Endothelial cell of umbilical vein (primary cell): ENCODE measurements around the gene CDC42SE1. TPM values are rescaled to one million over a fixed set of nuclear protein-coding genes. Genes with fewer than 3 reads are reported as not detected.
A peak's percentile ranks its signal among the peaks of the same experiment; 100 is the strongest.

ENCODE experiments used
- BruUV-seq: library from RNA; stranded (reverse); fragments of 400-500 nt; replicated peaks from 2 replicates; lab custom pipeline; 2021; lab: Mats Ljungman, UMichigan
- CTCF ChIA-PET: fragments of 300-600, 350-600 bp; sonication (Branson Sonifier 250); formaldehyde crosslinking; loops from one replicate; lab custom pipeline; 2021; ENCODE audit warnings: antibody characterized with exemption, inconsistent platforms; lab: Charles Lee
- POLR2A ChIA-PET: fragments of 300-600, 350-600 bp; sonication (Branson Sonifier 250); formaldehyde crosslinking; loops from one replicate; lab custom pipeline; 2021; ENCODE audit warnings: antibody characterized with exemption, inconsistent platforms; lab: Charles Lee
- DNase-seq: peaks from one replicate; pipeline ENCODE4 v3.0.0-alpha.2; 2011; ENCODE audit warnings: low read depth, low spot score
- FAIRE-seq: peaks from 2 replicates; lab custom pipeline; 2011; peaks lifted over from hg19 to GRCh38; lab: Jason Lieb, UNC
- H2AFZ ChIP-seq: 2 replicates; pipeline ENCODE4 v1.6.0; 2012; ENCODE audit warnings: low read depth, low read length, control low read depth, inconsistent platforms
- H3K27ac ChIP-seq: 2 replicates; pipeline ENCODE4 v1.5.1; 2011; ENCODE audit warnings: low read depth, mild to moderate bottlenecking, control low read depth, low read length, moderate library complexity; ENCODE audit not compliant: insufficient read depth
- H3K27me3 ChIP-seq, 2 experiments: 2 replicates each; pipeline versions ENCODE4 v1.6.0 to v1.6.1; 2011; ENCODE audit warnings: low read length in 2 of 2, mixed read lengths in 1 of 2; ENCODE audit not compliant: control insufficient read depth in 2 of 2, insufficient read depth in 2 of 2
- H3K36me3 ChIP-seq, 2 experiments: 2 replicates in 1 of 2; 3 replicates in 1 of 2; pipeline ENCODE4 v1.5.1; 2011; ENCODE audit warnings: low read length in 2 of 2, mild to moderate bottlenecking in 1 of 2, moderate library complexity in 1 of 2; ENCODE audit not compliant: control insufficient read depth in 2 of 2, insufficient read depth in 2 of 2; ENCODE audit errors: extremely low read depth in 1 of 2
- H3K4me1 ChIP-seq: 3 replicates; pipeline ENCODE4 v1.5.1; 2011; ENCODE audit warnings: mild to moderate bottlenecking, low read length; ENCODE audit not compliant: control insufficient read depth, insufficient read depth; ENCODE audit errors: extremely low read depth
- H3K4me2 ChIP-seq: 2 replicates; pipeline ENCODE4 v1.6.1; 2011; ENCODE audit warnings: low read length, control low read depth, mixed read lengths; ENCODE audit not compliant: insufficient read depth
- H3K4me3 ChIP-seq, 3 experiments: fragments of 200-600 bp in 1 of 3; sonication (generic), shearing (Covaris generic) in 1 of 3; replicated peaks in 1 of 3; 2 replicates each; pipeline ENCODE4 v1.5.1; 2011 to 2016; ENCODE audit warnings: control low read depth in 3 of 3, low read length in 3 of 3, mild to moderate bottlenecking in 2 of 3, inconsistent platforms in 1 of 3, low read depth in 1 of 3, moderate library complexity in 1 of 3; ENCODE audit not compliant: insufficient read depth in 1 of 3
- H3K79me2 ChIP-seq: 2 replicates; pipeline ENCODE4 v1.6.0; 2012; ENCODE audit warnings: low read length, inconsistent platforms; ENCODE audit not compliant: control insufficient read depth, insufficient read depth
- H3K9ac ChIP-seq: replicated peaks from 2 replicates; pipeline ENCODE3; 2011; ENCODE audit warnings: low read length, control low read depth; ENCODE audit not compliant: insufficient read depth; ENCODE audit errors: extremely low read depth
- H3K9me1 ChIP-seq: replicated peaks from 3 replicates; pipeline ENCODE4 v1.6.0; 2011; ENCODE audit warnings: mild to moderate bottlenecking, low read length; ENCODE audit not compliant: control insufficient read depth, insufficient read depth; ENCODE audit errors: extremely low read depth
- H3K9me3 ChIP-seq: replicated peaks from 2 replicates; pipeline ENCODE4 v1.5.1; 2012; ENCODE audit warnings: low read length, inconsistent platforms; ENCODE audit not compliant: control insufficient read depth, insufficient read depth
- H4K20me1 ChIP-seq: replicated peaks from 2 replicates; pipeline ENCODE3; 2011; ENCODE audit warnings: mild to moderate bottlenecking, low read length; ENCODE audit not compliant: control insufficient read depth, insufficient read depth; ENCODE audit errors: extremely low read depth
- EZH2 ChIP-seq: IDR thresholded peaks from 2 replicates; pipeline ENCODE4 v1.6.1; 2012; ENCODE audit warnings: borderline replicate concordance, low read depth, mild to moderate bottlenecking, moderate library complexity, low read length, inconsistent platforms; ENCODE audit not compliant: severe bottlenecking
- FOS ChIP-seq: IDR thresholded peaks from 2 replicates; pipeline ENCODE4 v1.6.1; 2011; ENCODE audit warnings: mild to moderate bottlenecking, low read length, moderate library complexity, borderline replicate concordance; ENCODE audit not compliant: insufficient read depth
- GATA2 ChIP-seq: IDR thresholded peaks from 2 replicates; pipeline ENCODE4 v1.7.0; 2011; ENCODE audit warnings: low read depth, mild to moderate bottlenecking, moderate library complexity, mixed read lengths, low read length; ENCODE audit not compliant: insufficient read length, insufficient read depth
- JUN ChIP-seq: IDR thresholded peaks from 2 replicates; pipeline ENCODE4 v1.6.1; 2011; ENCODE audit warnings: borderline replicate concordance, low read depth; ENCODE audit not compliant: insufficient read length, insufficient read depth
- MYC ChIP-seq: IDR thresholded peaks from one replicate; pipeline ENCODE4 v1.6.1; 2011; ENCODE audit warnings: mild to moderate bottlenecking, low read depth, low read length
- POLR2A ChIP-seq: IDR thresholded peaks from 2 replicates; pipeline ENCODE4 v1.6.1; 2012; ENCODE audit warnings: low read depth, mild to moderate bottlenecking, control low read depth, low read length
- POLR2AphosphoS5 ChIP-seq: IDR thresholded peaks from 2 replicates; pipeline ENCODE4 v1.6.1; 2012; ENCODE audit warnings: low read depth, mild to moderate bottlenecking, control low read depth, low read length, moderate library complexity; ENCODE audit not compliant: insufficient read depth
- dilution Hi-C: fragments of 300-500 bp; cut with MboI; formaldehyde crosslinking; loops from one replicate; pipeline ENCODE4 v1.15.0; 2019; ENCODE audit warnings: low sequenced_read_pairs; ENCODE audit not compliant: extremely low pct_ligation_motif_present
- intact Hi-C: fragments of 100-400 bp; cut with micrococcal nuclease; formaldehyde crosslinking; loops from one replicate; pipeline ENCODE4 v1.10.0; 2022
- polyA plus RNA-seq, 4 experiments: library from polyadenylated mRNA; depleted of rRNA in 3 of 4; stranded (reverse) in 3 of 4; unstranded in 1 of 4; fragments of >200 nt; gene quantifications; 2 replicates each; pipeline versions ENCODE4 v1.2.1 to v1.2.3, GENCODE V29; 2011 to 2012; ENCODE audit warnings: missing spikeins in 1 of 4
- total RNA-seq: library from RNA; stranded (reverse); gene quantifications from 2 replicates; pipeline ENCODE4 v1.2.3, GENCODE V29; 2021
- TF ChIP-seq, protein P1 (sequence below): IDR thresholded peaks from 2 replicates; pipeline ENCODE4 v1.6.1; 2011; ENCODE audit not compliant: insufficient read depth, insufficient read length
- TF ChIP-seq, protein P2 (sequence below), 2 donors: IDR thresholded peaks; 1 replicate in 1 of 2; 2 replicates in 1 of 2; pipeline ENCODE4 v1.5.1; 2011; ENCODE audit warnings: low read length in 2 of 2, mild to moderate bottlenecking in 2 of 2, moderate library complexity in 2 of 2, control low read depth in 1 of 2, inconsistent platforms in 1 of 2, low read depth in 1 of 2; ENCODE audit not compliant: insufficient read depth in 1 of 2; ENCODE audit errors: extremely low read depth in 1 of 2

Gene CDC42SE1
- total and polyA plus RNA-seq, 2 donors (not counting 3 experiments of a cell fraction or from before 2014, with no cell fraction given) = 59.6 to 85.9 TPM

DNA sequence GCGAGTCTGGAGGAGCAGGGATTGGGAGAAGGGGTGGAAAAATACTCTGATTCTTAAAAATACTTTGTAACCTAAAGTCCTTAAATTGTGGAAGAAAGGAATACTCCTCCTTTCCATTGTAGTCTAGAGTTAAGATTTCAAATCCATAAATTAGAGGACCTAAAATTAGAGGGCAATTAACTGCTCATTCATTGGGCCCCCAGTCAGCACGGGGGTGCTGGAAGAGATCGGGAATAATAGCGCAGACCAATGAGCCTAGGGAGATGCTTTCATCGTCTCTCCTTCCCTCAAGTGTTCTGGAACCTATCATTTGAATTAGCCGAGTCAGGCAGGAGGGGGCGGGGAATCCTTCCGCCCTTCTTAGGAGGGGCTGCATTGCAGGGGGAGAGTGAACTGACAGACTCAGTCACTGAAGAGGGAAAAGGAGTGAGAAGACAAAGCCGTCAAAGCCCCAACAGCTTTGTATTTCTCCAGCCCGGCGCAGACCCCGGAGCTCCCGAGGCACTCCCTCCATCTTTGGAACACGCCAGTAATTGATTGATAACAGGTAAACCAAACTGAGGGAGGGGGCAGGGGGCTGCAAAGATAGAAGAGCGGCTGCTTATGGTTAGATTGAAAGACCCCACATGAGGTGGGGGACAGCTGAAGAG lies 710 bp upstream of the CDC42SE1 start, which contains the start of gene MLLT11:
TSS of gene MLLT11 (plus strand) at position 391 of the 650 bp plus-strand sequence. CDS start 6,828 bp downstream, outside the sequence.
- FAIRE-seq (peak; percentile 94), DNase-seq (peak; percentile 72)
- peaks cover 9% of the 10 kb centered on the region for H4K20me1 ChIP-seq
- H3K4me1 ChIP-seq = peaks cover 35% of the 10 kb centered on the region
- no peaks in the 10 kb centered on the region for H3K9me1 ChIP-seq
- H3K9me3 ChIP-seq = no peaks in the 10 kb centered on the region
- ChIA-PET POLR2A (interaction anchor here (0.9 kb wide), 1 partner anchor 11 kb away, joined by 5 read pairs; no protein-coding TSS in a partner anchor), CTCF (interaction anchor here (0.8 to 6.1 kb wide), 7 partner anchors 11 to 136 kb away, joined by 3 to 39 read pairs (median 5); partner anchors contain the start of genes C1orf56, GABPB2 and MINDY1)
- TF ChIP-seq JUN (no peak), POLR2AphosphoS5 (peak; percentile 43), POLR2A (peak; percentile 57)
- peaks cover 11 to 13% of the 10 kb centered on the region in 2 experiments for H3K36me3 ChIP-seq
- peak within 1 kb of the TSS; percentile 91 for H3K27ac ChIP-seq
- intact Hi-C loops (no loop called here), dilution Hi-C loops (no loop called here)
- H3K79me2 ChIP-seq = peaks cover 95% of the 10 kb centered on the region
- peak within 1 kb of the TSS; percentile 96 for H3K4me2 ChIP-seq
- no peaks in the 10 kb centered on the region for H3K27me3 ChIP-seq
- H3K9ac ChIP-seq = peak within 1 kb of the TSS; percentile 90
- H3K4me3 ChIP-seq = peak within 1 kb of the TSS; percentile 82 to 94 (median 91)
- BruUV-seq = TSS peak; percentile 48
- H2AFZ ChIP-seq = peak within 1 kb of the TSS; percentile 77

DNA sequence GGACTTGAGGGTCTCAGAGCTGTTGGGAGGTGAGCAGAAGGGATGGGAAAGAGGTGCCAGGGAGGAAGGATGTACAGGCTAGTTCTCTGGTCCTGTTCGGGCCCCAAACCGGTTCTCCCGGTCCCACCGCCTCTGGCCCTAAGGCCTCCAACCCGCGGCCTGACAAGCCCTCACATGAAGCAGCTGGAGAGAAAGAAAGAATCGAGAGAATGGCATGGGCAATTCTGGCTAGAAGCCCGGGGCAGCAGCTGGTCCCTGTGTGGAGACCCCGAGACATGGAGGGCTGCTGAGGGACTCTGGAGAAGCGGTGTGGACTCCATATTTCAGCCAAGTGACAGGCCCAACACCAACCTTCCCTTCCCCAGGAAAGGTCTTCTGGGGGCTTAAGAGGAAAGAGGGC lies 730 bp downstream of the CDC42SE1 start:
- no peak for FAIRE-seq
- H2AFZ ChIP-seq = no peak overlapping the region

More for the DNA sequence above, 730 bp downstream of the CDC42SE1 start:
- peak; percentile 30 for DNase-seq
- peak overlapping the region; percentile 68 for H3K4me2 ChIP-seq
- peak overlapping the region; percentile 82 to 94 (median 91) for H3K4me3 ChIP-seq
- peaks cover 33% of the 10 kb centered on the region for H3K4me1 ChIP-seq
- H3K9me3 ChIP-seq = no peaks in the 10 kb centered on the region
- H4K20me1 ChIP-seq = peaks cover 9% of the 10 kb centered on the region
- no peaks in the 10 kb centered on the region for H3K9me1 ChIP-seq
- dilution Hi-C loops (no loop called here), intact Hi-C loops (loop anchor here (1.0 to 2.0 kb wide), 2 partner anchors 10 to 50 kb away; partner anchors contain the start of gene PRUNE1)
- POLR2A ChIA-PET = no interaction called here
- TF ChIP-seq POLR2A = no peak
- no peak for TF ChIP-seq EZH2
- TF ChIP-seq GATA2 = no peak
- TF ChIP-seq, protein P1, sequence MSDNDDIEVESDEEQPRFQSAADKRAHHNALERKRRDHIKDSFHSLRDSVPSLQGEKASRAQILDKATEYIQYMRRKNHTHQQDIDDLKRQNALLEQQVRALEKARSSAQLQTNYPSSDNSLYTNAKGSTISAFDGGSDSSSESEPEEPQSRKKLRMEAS = no peak
- TF ChIP-seq POLR2AphosphoS5 = no peak
- no peak for TF ChIP-seq MYC
- TF ChIP-seq, protein P2, sequence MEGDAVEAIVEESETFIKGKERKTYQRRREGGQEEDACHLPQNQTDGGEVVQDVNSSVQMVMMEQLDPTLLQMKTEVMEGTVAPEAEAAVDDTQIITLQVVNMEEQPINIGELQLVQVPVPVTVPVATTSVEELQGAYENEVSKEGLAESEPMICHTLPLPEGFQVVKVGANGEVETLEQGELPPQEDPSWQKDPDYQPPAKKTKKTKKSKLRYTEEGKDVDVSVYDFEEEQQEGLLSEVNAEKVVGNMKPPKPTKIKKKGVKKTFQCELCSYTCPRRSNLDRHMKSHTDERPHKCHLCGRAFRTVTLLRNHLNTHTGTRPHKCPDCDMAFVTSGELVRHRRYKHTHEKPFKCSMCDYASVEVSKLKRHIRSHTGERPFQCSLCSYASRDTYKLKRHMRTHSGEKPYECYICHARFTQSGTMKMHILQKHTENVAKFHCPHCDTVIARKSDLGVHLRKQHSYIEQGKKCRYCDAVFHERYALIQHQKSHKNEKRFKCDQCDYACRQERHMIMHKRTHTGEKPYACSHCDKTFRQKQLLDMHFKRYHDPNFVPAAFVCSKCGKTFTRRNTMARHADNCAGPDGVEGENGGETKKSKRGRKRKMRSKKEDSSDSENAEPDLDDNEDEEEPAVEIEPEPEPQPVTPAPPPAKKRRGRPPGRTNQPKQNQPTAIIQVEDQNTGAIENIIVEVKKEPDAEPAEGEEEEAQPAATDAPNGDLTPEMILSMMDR (IDR thresholded peaks at IDR 0.05; ENCODE audit: extremely low read depth in 1 of 2, insufficient read depth in 1 of 2, low read depth in 1 of 2, low read length in 2 of 2) = no peak
- TF ChIP-seq JUN = no peak
- no peak for TF ChIP-seq FOS
- TSS peak; percentile 20 for BruUV-seq
- H3K27me3 ChIP-seq = no peaks in the 10 kb centered on the region
- peaks cover 87% of the 10 kb centered on the region for H3K79me2 ChIP-seq
- peak overlapping the region; percentile 90 for H3K9ac ChIP-seq
- H3K27ac ChIP-seq = peak overlapping the region; percentile 91
- CTCF ChIA-PET = interaction anchor here (0.6 to 6.1 kb wide), 11 partner anchors 8 to 138 kb away, joined by 3 to 39 read pairs (median 5); partner anchors contain the start of genes BNIPL, C1orf56, GABPB2 and MINDY1
- peaks cover 21 to 22% of the 10 kb centered on the region in 2 experiments for H3K36me3 ChIP-seq
